ENCODE measurements around the gene BUD13.

GRCh38 chr11:116721988-116722387, 50.8 kb downstream of the BUD13 start:
- TF ChIP-seq CTCF (conservative IDR thresholded peaks at IDR 0.05; ENCODE audit: low read depth, low read length): no peak
- no peak for TF ChIP-seq EZH2 (IDR thresholded peaks at IDR 0.05; ENCODE audit: borderline replicate concordance, low read depth, low read length, poor library complexity, severe bottlenecking)
